GM19193 (cell line): ENCODE measurements around the gene BICC1.

Experiments used
- POLR2A ChIP-seq: IDR thresholded peaks from 4 replicates; pipeline ENCODE4 v1.6.1; 2011; ENCODE audit not compliant: insufficient read depth, insufficient read length; ENCODE audit errors: extremely low read depth

The BICC1 gene

GRCh38 chr10:58608826-58609531 is 96.3 kb downstream of the BICC1 start:
- no peak for TF ChIP-seq POLR2A

GRCh38 chr10:58609532-58610150 is 97.0 kb downstream of the BICC1 start:
- TF ChIP-seq POLR2A: no peak

- no peak for TF ChIP-seq POLR2A
Measured at GRCh38 chr10:58615237-58615935, 102.7 kb downstream of the BICC1 start.

- no peak for TF ChIP-seq POLR2A
Measured at GRCh38 chr10:58618158-58618676, 105.5 kb downstream of the BICC1 start.

- no peak for TF ChIP-seq POLR2A
Measured at GRCh38 chr10:58621379-58622077, 108.9 kb downstream of the BICC1 start.

- no peak for TF ChIP-seq POLR2A
Measured at GRCh38 chr10:58622246-58622645, 109.6 kb downstream of the BICC1 start.

- TF ChIP-seq POLR2A: no peak
Measured at GRCh38 chr10:58625070-58625469, 112.4 kb downstream of the BICC1 start.

GRCh38 chr10:58627392-58627791 is 114.7 kb downstream of the BICC1 start:
- TF ChIP-seq POLR2A: no peak

GRCh38 chr10:58631715-58632114 is 119.0 kb downstream of the BICC1 start:
- TF ChIP-seq POLR2A: no peak

GRCh38 chr10:58632216-58632615 is 119.5 kb downstream of the BICC1 start:
- TF ChIP-seq POLR2A: no peak

- no peak for TF ChIP-seq POLR2A
Measured at GRCh38 chr10:58637352-58637751, 124.7 kb downstream of the BICC1 start.

GRCh38 chr10:58638388-58638787 is 125.7 kb downstream of the BICC1 start:
- no peak for TF ChIP-seq POLR2A

GRCh38 chr10:58641095-58641531 is 128.4 kb downstream of the BICC1 start:
- TF ChIP-seq POLR2A: no peak

- no peak for TF ChIP-seq POLR2A
Measured at GRCh38 chr10:58641708-58642107, 129.0 kb downstream of the BICC1 start.

- no peak for TF ChIP-seq POLR2A
Measured at GRCh38 chr10:58642283-58642682, 129.6 kb downstream of the BICC1 start.
